Smooth muscle cell (in vitro differentiated cells): ENCODE measurements around the gene LRRC10B. TPM values are rescaled to one million over a fixed set of nuclear protein-coding genes. Genes with fewer than 3 reads are reported as not detected.
A peak's percentile ranks its signal among the peaks of the same experiment; 100 is the strongest.

Experiments used
- DNase-seq: peaks from one replicate; lab custom pipeline; 2025; ENCODE audit not compliant: unreplicated experiment; lab: John Stamatoyannopoulos, UW
- H2AFZ ChIP-seq: fragments of 200-600 bp; sonication (generic); 2 replicates; pipeline ENCODE4 v1.6.0; 2016; ENCODE audit warnings: antibody characterized with exemption, low read depth, mild to moderate bottlenecking
- H3F3A ChIP-seq: fragments of 200-600 bp; sonication (generic); 2 replicates; pipeline ENCODE4 v1.6.0; 2017; ENCODE audit warnings: antibody characterized with exemption, low read depth
- H3K27ac ChIP-seq: fragments of 200-600 bp; sonication (generic); 2 replicates; pipeline ENCODE4 v1.5.1; 2016; ENCODE audit warnings: low read depth, mild to moderate bottlenecking
- H3K27me3 ChIP-seq: fragments of 200-600 bp; sonication (generic); 2 replicates; pipeline ENCODE4 v1.6.1; 2016; ENCODE audit warnings: low read depth, mild to moderate bottlenecking
- H3K36me3 ChIP-seq: fragments of 200-600 bp; sonication (generic); 2 replicates; pipeline ENCODE4 v1.5.1; 2016; ENCODE audit warnings: low read depth
- H3K4me1 ChIP-seq: fragments of 200-600 bp; sonication (generic); 2 replicates; pipeline ENCODE4 v1.5.1; 2016; ENCODE audit warnings: low read depth
- H3K4me2 ChIP-seq: fragments of 200-600 bp; sonication (generic); 2 replicates; pipeline ENCODE4 v1.6.0; 2016; ENCODE audit warnings: mild to moderate bottlenecking
- H3K4me3 ChIP-seq: fragments of 200-600 bp; sonication (generic); 2 replicates; pipeline ENCODE4 v1.5.1; 2016; ENCODE audit warnings: mild to moderate bottlenecking
- H3K79me2 ChIP-seq: fragments of 200-600 bp; sonication (generic); 2 replicates; pipeline ENCODE4 v1.6.0; 2016; ENCODE audit warnings: low read depth, mild to moderate bottlenecking
- H3K9ac ChIP-seq: fragments of 200-600 bp; sonication (generic); 2 replicates; pipeline ENCODE4 v1.6.0; 2016; ENCODE audit warnings: low read depth
- H3K9me3 ChIP-seq: fragments of 200-600 bp; sonication (generic); replicated peaks from 2 replicates; pipeline ENCODE4 v1.5.1; 2016; ENCODE audit warnings: low read depth
- H4K20me1 ChIP-seq: fragments of 200-600 bp; sonication (generic); 2 replicates; pipeline ENCODE4 v1.6.0; 2016; ENCODE audit warnings: low read depth
- CTCF ChIP-seq: fragments of 200-600 bp; sonication (generic); IDR thresholded peaks from 2 replicates; pipeline ENCODE4 v1.5.1; 2017; ENCODE audit warnings: borderline replicate concordance, mild to moderate bottlenecking, antibody characterized with exemption; ENCODE audit not compliant: insufficient read depth, poor library complexity, severe bottlenecking
- WGBS: methylation state at CpG from one replicate; pipeline ENCODE4 v1.1.7; 2016; ENCODE audit warnings: low lambda C conversion rate; 5-methylcytosine and 5-hydroxymethylcytosine counted together
- microRNA counts: library from miRNA; unstranded; fragments of <30 nt; microRNA quantifications from one replicate; lab custom pipeline; 2016
- microRNA-seq: library from miRNA; unstranded; fragments of <30 nt; microRNA quantifications from one replicate; pipeline ENCODE4, GENCODE V29; 2016; ENCODE audit warnings: borderline number of aligned reads
- polyA plus RNA-seq: library from polyadenylated mRNA; unstranded; fragments of >200 nt; fragmentation: Nextera tagmentation; extraction: Ambion mirVana; gene quantifications from 2 replicates; pipeline ENCODE4 v1.2.1, GENCODE V29; 2016
- small RNA-seq: library from RNA; depleted of rRNA; stranded (forward); fragments of <200 nt; gene quantifications from one replicate; pipeline ENCODE3, GENCODE V24; 2014
- total RNA-seq: library from RNA; depleted of rRNA; stranded (reverse); fragments of >200 nt; gene quantifications from 2 replicates; pipeline ENCODE4 v1.2.3, GENCODE V29; 2014

LRRC10B gene
- total and polyA plus RNA-seq, 2 experiments from 2014 or later = 0.11 to 2.2 TPM

- Histone ChIP-seq H3K27me3 (peaks cover 9% of the 10 kb centered on the region), H3K4me1 (peaks cover 26% of the 10 kb centered on the region)
- DNase-seq = no peak
Measured at GRCh38 chr11:61555051-61555969, 46.8 kb downstream of the LRRC10B start.

DNA sequence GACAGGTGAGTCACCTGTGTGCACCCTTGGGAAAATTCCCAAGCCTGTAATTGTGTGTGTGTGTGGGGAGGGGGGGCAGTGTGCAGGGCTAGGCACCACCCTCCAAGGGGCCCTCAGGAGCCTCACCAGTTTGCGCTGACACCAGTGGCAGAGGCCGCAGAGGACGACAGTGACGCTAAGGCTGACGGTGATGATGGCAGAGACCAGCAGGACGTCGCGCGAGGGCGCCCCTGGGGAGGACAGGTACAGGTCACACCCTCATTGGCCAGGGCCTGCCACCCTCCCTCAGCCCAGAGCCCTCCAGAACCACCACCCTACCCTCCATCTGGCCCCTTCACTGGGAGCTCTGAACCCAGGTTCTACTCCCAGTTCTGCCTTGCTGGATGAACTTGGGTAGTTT lies 47.4 kb downstream of the LRRC10B start:
- Histone ChIP-seq H3K36me3 (no peaks in the 10 kb centered on the region), H3K9me3 (no peaks in the 10 kb centered on the region), H3K79me2 (no peaks in the 10 kb centered on the region), H3F3A (no peaks in the 10 kb centered on the region), H4K20me1 (peaks cover 16% of the 10 kb centered on the region), H3K27ac (no peak overlapping the region), H3K4me3 (no peak overlapping the region), H3K9ac (no peak overlapping the region), H3K4me1 (peaks cover 26% of the 10 kb centered on the region), H3K27me3 (peaks cover 9% of the 10 kb centered on the region), H2AFZ (no peak overlapping the region), H3K4me2 (peak overlapping the region; percentile 83)
- 60% methylated on average over 10 of the region's 10 CpGs for WGBS
- no peak for DNase-seq
- TF ChIP-seq CTCF = no peak

More at GRCh38 chr11:61555051-61555969, 46.8 kb downstream of the LRRC10B start:
- H3K9me3 ChIP-seq = no peaks in the 10 kb centered on the region
- no peaks in the 10 kb centered on the region for H3K36me3 ChIP-seq
- peak overlapping the region; percentile 83 for H3K4me2 ChIP-seq
- H4K20me1 ChIP-seq = peaks cover 16% of the 10 kb centered on the region
- H2AFZ ChIP-seq = no peak overlapping the region
- H3K79me2 ChIP-seq = no peaks in the 10 kb centered on the region
- 14% methylated on average over 35 of the region's 57 CpGs for WGBS
- peak overlapping the region; percentile 35 for H3K4me3 ChIP-seq
- H3F3A ChIP-seq = no peaks in the 10 kb centered on the region
- H3K9ac ChIP-seq = no peak overlapping the region
- H3K27ac ChIP-seq = no peak overlapping the region
- peak; percentile 36 for TF ChIP-seq CTCF

- H3K27me3 ChIP-seq = peaks cover 9% of the 10 kb centered on the region
- H3K9me3 ChIP-seq = no peaks in the 10 kb centered on the region
- H4K20me1 ChIP-seq = peaks cover 16% of the 10 kb centered on the region
- no peak for DNase-seq
- no peak overlapping the region for H3K27ac ChIP-seq
- 62% methylated on average over 3 of the region's 3 CpGs for WGBS
- no peak overlapping the region for H3K9ac ChIP-seq
- TF ChIP-seq CTCF = no peak
- peaks cover 26% of the 10 kb centered on the region for H3K4me1 ChIP-seq
- H3F3A ChIP-seq = no peaks in the 10 kb centered on the region
- no peak overlapping the region for H2AFZ ChIP-seq
- no peak overlapping the region for H3K4me3 ChIP-seq
- no peaks in the 10 kb centered on the region for H3K36me3 ChIP-seq
- peak overlapping the region; percentile 19 for H3K4me2 ChIP-seq
- H3K79me2 ChIP-seq = no peaks in the 10 kb centered on the region
Measured at GRCh38 chr11:61556621-61557020, 48.1 kb downstream of the LRRC10B start.

MicroRNA genes within 50 kb of the gene (microRNA counts, 767-probe panel; counts per million panel counts)
- 183 counts per million for microRNA hsa-miR-4488 (lab: Ali Mortazavi, UCI)

Small RNA genes within 50 kb of the gene (microRNA-seq; reads per million reads assigned to microRNA genes)
- not detected for gene MIR4488

Small RNA genes within 50 kb of the gene (small RNA-seq; reads per million reads assigned to genes)
- not detected for gene MIR4488

Other genes with a start within 250 kb of the LRRC10B start
- gene VWCE, start 213.4 kb upstream of the LRRC10B start, total RNA-seq = 0.49 and 1.5 TPM in 2 replicates
- gene VWCE, start 213.4 kb upstream of the LRRC10B start, polyA plus RNA-seq = 2.4 and 4.1 TPM in 2 replicates
- gene DDB1, start 175.6 kb upstream of the LRRC10B start, total RNA-seq = 143 and 164 TPM in 2 replicates
- gene DDB1, start 175.6 kb upstream of the LRRC10B start, polyA plus RNA-seq = 140 and 150 TPM in 2 replicates
- 18.1 and 24.3 TPM in 2 replicates for gene TKFC, start 175.5 kb upstream of the LRRC10B start, total RNA-seq
- 47.0 and 49.8 TPM in 2 replicates for gene TKFC, start 175.5 kb upstream of the LRRC10B start, polyA plus RNA-seq
- gene CYB561A3, start 146.9 kb upstream of the LRRC10B start, total RNA-seq = 19.1 and 23.9 TPM in 2 replicates
- gene CYB561A3, start 146.9 kb upstream of the LRRC10B start, polyA plus RNA-seq = 23.7 and 25.1 TPM in 2 replicates
- 34.6 and 44.2 TPM in 2 replicates for gene TMEM138, start 146.4 kb upstream of the LRRC10B start, total RNA-seq
- gene TMEM138, start 146.4 kb upstream of the LRRC10B start, polyA plus RNA-seq = 51.4 and 54.6 TPM in 2 replicates
- 31.5 and 39.5 TPM in 2 replicates for gene TMEM216, start 116.2 kb upstream of the LRRC10B start, total RNA-seq
- 27.2 and 27.5 TPM in 2 replicates for gene TMEM216, start 116.2 kb upstream of the LRRC10B start, polyA plus RNA-seq
- 29.5 and 35.1 TPM in 2 replicates for gene CPSF7, start 78.8 kb upstream of the LRRC10B start, total RNA-seq
- 26.2 and 26.6 TPM in 2 replicates for gene CPSF7, start 78.8 kb upstream of the LRRC10B start, polyA plus RNA-seq
- gene SDHAF2, start 78.6 kb upstream of the LRRC10B start, total RNA-seq = 23.2 and 25.0 TPM in 2 replicates
- 47.1 and 56.3 TPM in 2 replicates for gene SDHAF2, start 78.6 kb upstream of the LRRC10B start, polyA plus RNA-seq
- gene SYT7, start 72.3 kb downstream of the LRRC10B start, total RNA-seq = 3.7 and 4.0 TPM in 2 replicates
- 0.79 and 4.8 TPM in 2 replicates for gene SYT7, start 72.3 kb downstream of the LRRC10B start, polyA plus RNA-seq
- gene DAGLA, start 171.6 kb downstream of the LRRC10B start, total RNA-seq = 1.3 and 1.6 TPM in 2 replicates
- gene DAGLA, start 171.6 kb downstream of the LRRC10B start, polyA plus RNA-seq = 2.9 and 3.9 TPM in 2 replicates
- gene MYRF, start 243.9 kb downstream of the LRRC10B start, total RNA-seq = 11.1 and 12.2 TPM in 2 replicates
- 13.7 and 19.0 TPM in 2 replicates for gene MYRF, start 243.9 kb downstream of the LRRC10B start, polyA plus RNA-seq